Inferior parietal cortex (tissue), 1 donor: ENCODE data around the gene SGK1.
"Not testable (repeated sequence)": the region's sequence is repeated elsewhere in the genome, so short reads cannot be mapped to it uniquely, and the experiment has no call there.

Experiments
- DNase-seq: peaks from one replicate; pipeline ENCODE4 v3.0.0-alpha.2; 2016; ENCODE audit errors: extremely low spot score

SGK1 gene

GRCh38 chr6:134223796-134224420, 94.0 kb downstream of the SGK1 start:
- no peak for DNase-seq

GRCh38 chr6:134221250-134221649, 96.7 kb downstream of the SGK1 start:
- DNase-seq = no peak

- no peak for DNase-seq
These were observed 100.1 kb downstream of the SGK1 start for GRCh38 chr6:134217798-134218140.

- DNase-seq = no peak
These were observed 100.7 kb downstream of the SGK1 start for GRCh38 chr6:134217105-134217797.

GRCh38 chr6:134216301-134217010, 101.5 kb downstream of the SGK1 start:
- no peak for DNase-seq

- DNase-seq = not testable (repeated sequence)
These were observed 104.5 kb downstream of the SGK1 start for GRCh38 chr6:134213410-134213809.

GRCh38 chr6:134211297-134211696, 106.6 kb downstream of the SGK1 start:
- no peak for DNase-seq

- no peak for DNase-seq
These were observed 110.5 kb downstream of the SGK1 start for GRCh38 chr6:134207421-134207820.

GRCh38 chr6:134205366-134205765, 112.5 kb downstream of the SGK1 start:
- DNase-seq = no peak

GRCh38 chr6:134204759-134205158, 113.2 kb downstream of the SGK1 start:
- DNase-seq = not testable (repeated sequence)

GRCh38 chr6:134204031-134204430, 113.9 kb downstream of the SGK1 start:
- DNase-seq = no peak

- no peak for DNase-seq
These were observed 116.2 kb downstream of the SGK1 start for GRCh38 chr6:134201716-134202115.

- DNase-seq = no peak
These were observed 117.9 kb downstream of the SGK1 start for GRCh38 chr6:134199848-134200606.

- no peak for DNase-seq
These were observed 119.8 kb downstream of the SGK1 start for GRCh38 chr6:134198093-134198492.

GRCh38 chr6:134197685-134198084, 120.2 kb downstream of the SGK1 start:
- not testable (repeated sequence) for DNase-seq

- DNase-seq = no peak
These were observed 121.2 kb downstream of the SGK1 start for GRCh38 chr6:134196568-134197193.

- DNase-seq = no peak
These were observed 121.9 kb downstream of the SGK1 start for GRCh38 chr6:134195985-134196384.

GRCh38 chr6:134195164-134195906, 122.6 kb downstream of the SGK1 start:
- DNase-seq = no peak

GRCh38 chr6:134193536-134194498, 124.1 kb downstream of the SGK1 start:
- no peak for DNase-seq

- DNase-seq = not testable (repeated sequence)
These were observed 125.3 kb downstream of the SGK1 start for GRCh38 chr6:134192609-134193008.
